Non-pigmented ciliary epithelial cell (primary cell): ENCODE measurements around the gene KEL.

Experiments
- DNase-seq: peaks from one replicate; pipeline ENCODE4 v3.0.0-alpha.2; 2010; ENCODE audit warnings: low read depth

Gene KEL

DNA sequence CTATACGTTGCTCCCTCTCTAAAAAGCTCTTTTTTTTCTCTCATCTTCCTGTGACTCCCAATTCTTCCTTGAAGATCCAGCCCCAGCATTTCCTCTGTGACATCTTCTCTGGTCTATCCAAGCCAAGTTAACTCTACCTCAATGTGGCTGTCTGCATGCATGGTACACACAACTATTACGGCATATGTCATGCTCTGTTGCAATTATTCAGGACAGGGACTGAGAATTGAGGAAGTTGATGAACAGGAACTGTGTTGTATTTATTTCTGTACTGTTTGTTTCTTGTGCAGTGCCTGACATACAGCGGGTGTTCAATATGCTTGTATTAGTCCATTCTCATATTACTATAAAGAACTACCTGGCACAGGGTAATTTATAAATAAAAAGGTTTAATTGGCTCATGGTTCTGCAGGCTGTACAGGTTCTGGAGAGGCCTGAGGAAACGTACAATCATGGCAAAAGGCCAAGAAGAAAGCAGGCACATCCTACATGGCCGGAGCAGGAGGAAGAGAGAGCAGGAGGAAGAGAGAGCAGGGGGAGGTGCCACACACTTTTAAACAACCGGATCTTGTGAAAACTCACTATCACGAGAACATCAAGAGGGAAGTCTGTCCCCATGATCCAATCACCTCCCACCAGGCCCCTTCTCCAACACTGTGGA is 34.9 kb downstream of the KEL start:
- no peak for DNase-seq

DNA sequence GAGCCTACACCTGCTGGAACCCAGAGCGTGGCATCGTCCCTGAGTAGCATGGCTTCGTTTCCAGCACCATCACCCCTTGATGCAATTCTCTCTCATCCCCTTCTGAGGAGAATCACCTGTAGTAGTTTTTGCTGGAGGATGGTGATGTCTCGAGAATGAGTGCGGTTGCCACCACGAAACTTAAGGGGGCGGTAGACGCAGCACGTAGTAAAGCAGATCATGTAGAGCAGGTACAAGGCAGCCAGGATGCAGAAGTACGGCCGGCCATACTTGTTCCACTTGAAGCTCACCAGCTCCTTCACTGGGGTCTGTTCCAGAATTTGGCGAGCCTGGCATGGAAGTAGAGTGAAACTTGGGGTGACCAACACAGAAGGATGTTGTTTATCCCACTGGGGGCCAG is 36.8 kb downstream of the KEL start:
- DNase-seq, result no peak

DNA sequence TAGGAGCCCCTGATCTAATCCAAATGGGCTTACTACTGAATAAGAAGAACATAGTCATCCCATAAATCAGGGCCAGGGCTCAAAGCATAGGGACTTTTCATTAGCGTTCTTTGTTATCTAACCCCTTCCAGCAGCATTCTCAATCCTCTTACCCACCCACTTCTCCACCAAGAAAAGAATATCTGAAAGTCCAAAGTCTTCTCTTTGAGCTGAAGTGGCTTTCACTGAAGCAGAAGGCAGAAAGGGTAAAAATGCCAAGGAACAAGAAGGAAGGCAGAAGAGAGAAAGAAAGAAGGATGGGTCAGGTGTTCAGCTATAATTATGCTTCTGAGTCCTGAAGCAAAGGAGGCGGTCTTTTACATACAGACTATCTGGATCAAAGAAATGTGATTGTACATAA is 38.8 kb downstream of the KEL start:
- no peak for DNase-seq

DNA sequence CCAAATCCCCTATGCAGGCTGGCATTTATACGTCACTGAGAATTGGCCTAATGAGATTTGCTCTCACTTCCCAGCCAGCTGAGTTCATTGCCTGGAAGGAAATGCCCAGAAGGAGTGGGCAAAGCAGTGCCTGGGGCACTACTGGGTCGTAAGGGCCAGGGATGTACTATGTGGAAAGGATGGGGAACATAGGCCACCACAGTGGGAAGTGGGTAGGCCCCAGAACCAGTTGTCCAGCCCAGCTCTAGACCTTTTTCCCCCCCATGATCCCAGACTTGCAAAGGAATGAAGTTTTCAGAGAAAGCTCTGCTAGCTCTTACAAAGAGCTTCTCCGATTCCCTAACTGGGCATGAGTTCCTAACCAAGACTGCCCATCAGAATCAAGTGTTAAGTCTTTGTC is 42.5 kb downstream of the KEL start:
- DNase-seq, result no peak

DNA sequence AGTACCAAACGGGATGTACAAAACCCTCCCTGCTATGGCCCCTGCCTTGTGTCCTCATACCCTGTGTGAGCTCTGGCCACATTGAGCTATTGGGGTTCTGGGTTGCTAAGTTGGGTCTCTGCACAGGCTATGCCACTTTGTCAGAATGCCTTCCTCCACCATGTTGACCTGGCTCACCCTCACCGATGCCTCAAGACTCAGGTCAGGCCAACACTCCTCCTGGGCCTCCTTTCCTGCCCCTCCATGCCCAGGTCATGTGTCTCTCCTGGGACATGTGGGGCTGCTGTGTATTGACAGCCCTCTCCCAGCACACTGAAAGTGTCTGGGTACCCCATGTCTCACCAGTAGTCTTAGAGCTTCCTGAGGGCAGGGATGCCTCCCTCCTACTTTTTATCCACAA is 43.3 kb downstream of the KEL start:
- no peak for DNase-seq

DNA sequence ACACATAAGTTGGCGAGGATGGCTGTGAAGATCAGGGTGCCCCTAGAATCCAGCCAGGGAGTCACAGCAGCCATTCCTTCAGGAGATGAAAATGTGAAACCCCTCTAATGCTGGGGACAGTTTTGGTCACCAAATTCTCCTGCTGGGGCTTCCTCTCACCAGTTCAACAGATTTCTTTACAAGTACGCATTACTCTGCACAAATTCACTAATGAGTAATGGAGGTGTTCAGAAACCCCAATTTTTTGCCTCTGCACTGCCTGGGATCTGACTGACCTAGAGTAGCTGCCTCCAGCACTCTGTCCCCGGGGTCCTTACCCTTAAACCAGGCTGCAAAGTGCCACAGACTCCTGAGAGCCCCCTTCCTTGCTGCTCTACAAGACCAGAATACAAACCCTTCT is 44.7 kb downstream of the KEL start:
- DNase-seq, result no peak

DNA sequence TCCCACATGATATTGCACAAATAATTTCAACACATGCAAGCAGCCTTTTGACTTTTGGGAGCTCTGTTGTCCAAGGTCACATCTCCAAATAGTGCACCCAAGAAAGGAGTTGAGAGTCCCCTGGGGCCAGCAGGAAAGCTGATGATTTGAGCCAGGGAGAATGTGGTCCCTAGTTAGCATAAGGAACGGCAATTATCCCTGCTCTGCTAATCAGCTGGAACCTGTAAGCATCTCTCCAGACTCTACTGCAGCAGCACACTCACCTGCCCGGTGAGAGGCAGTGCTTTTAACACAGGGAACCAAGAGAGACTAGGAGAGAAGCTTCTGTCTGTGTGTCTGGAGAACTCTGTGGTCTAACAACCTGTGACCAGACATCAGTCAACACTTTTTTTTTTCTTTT is 45.7 kb downstream of the KEL start:
- DNase-seq, result no peak

DNA sequence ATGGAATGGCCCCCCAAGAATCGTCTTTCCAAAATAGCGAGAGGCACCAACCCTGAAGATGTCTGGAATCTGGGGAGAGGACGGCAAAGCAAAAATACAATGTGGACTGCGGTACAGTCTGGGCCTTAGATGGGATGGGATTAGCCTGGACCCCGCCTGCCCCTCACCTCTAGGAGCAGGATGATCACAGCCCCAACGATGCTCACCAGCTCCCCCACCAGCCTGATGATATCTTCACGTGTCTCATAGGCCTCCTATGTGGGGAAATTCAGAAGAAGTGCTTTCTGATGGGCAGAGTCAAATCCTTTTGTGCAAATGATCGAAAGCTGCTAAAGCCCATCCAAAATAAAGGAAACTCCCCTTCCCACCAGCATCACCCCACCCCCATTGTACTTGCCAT is 46.8 kb downstream of the KEL start:
- DNase-seq, result no peak

DNA sequence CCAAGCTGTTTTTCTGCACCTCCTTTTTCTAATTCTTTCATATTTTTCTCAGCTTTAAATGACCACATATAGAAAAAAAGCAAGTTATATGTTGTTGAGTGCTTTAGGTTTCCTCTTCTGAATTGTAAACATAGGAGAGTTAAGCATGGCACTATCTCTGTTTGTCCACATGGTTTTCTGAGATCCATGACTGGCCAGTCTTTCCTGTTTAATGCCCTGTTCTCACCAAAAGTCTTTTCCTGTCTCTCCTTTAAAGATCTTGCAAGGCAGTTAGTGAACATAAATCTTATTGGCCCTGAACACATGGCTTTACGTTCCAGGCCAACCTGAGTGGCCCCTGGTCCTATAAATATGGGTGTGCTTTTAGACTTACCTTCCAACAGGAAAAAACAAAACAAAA is 48.0 kb downstream of the KEL start:
- no peak for DNase-seq

DNA sequence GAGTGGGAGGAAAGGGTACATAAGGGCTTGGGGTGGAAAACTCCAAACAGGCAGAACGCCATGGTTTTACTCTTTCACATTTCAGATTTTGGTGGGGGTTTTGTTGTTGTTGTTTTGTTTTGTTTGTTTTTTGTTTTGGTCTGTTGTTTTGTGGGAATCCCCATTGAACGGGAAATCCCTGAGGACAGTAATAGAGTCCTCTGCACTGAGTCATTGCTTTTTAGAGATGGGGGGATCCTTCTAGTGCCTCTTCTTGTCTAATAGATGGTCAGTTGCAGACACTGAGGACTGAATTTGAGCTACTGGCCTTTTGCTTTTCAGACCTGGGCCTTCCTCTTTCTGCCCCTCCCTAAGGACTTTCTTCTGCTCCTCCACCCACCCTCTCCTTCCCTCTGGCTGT is 48.6 kb downstream of the KEL start:
- DNase-seq, result no peak

DNA sequence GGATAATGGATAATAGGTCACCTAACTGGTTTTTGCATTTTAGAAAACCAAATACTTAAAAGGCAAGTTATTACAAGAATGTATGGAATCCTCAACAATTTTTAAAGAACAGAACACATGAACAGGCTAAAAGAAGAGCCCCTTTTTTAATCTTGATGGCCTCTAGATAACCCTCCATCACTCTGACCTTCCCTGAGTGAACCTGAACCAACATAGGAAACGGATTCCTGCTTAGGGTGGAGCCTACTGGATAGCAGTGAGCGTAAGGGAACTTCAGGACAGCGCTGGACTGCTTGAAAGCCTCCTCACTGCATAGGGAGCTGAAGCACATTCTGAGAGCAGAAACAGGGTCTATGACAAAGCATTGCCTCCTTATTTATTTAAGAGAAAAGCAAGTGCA is 49.1 kb downstream of the KEL start:
- DNase-seq, result no peak

DNA sequence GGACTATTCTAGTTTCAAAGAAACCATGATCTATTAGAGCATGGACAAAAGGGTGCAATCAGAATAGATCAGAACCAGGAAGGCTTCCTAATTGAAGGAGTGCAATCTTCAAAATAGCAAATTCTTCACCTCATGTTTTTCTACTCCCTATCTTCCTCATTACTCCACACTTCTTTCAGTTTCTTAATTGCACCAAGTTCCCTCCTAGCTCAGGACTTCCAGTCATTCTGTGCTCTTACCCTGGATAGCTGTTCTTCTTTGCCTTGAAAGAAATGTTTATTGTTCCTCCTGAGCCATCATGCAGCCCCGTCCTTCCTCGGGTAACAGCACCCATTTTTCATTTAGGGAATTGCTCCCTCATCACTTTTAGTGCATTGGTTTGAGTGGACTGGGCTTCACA is 51.7 kb downstream of the KEL start:
- no peak for DNase-seq

DNA sequence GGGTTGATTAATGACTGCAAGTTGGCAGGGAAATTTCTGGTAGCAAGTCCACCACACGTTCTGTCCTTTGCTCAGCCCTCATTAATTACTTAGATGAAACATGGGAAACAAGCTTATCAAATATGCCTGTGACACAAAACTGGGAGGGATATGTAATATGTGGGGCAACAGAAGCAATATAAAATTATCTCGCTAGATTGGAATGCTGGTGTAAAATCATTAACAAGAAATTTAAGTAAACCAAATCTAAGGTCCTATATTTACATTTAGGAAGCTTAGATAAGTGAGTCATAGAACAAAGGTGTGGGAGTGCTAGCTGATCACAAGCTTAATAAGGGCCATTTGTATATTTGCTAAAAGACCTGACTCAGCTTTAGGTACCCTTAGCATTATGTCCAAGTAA is 52.1 kb downstream of the KEL start:
- no peak for DNase-seq

DNA sequence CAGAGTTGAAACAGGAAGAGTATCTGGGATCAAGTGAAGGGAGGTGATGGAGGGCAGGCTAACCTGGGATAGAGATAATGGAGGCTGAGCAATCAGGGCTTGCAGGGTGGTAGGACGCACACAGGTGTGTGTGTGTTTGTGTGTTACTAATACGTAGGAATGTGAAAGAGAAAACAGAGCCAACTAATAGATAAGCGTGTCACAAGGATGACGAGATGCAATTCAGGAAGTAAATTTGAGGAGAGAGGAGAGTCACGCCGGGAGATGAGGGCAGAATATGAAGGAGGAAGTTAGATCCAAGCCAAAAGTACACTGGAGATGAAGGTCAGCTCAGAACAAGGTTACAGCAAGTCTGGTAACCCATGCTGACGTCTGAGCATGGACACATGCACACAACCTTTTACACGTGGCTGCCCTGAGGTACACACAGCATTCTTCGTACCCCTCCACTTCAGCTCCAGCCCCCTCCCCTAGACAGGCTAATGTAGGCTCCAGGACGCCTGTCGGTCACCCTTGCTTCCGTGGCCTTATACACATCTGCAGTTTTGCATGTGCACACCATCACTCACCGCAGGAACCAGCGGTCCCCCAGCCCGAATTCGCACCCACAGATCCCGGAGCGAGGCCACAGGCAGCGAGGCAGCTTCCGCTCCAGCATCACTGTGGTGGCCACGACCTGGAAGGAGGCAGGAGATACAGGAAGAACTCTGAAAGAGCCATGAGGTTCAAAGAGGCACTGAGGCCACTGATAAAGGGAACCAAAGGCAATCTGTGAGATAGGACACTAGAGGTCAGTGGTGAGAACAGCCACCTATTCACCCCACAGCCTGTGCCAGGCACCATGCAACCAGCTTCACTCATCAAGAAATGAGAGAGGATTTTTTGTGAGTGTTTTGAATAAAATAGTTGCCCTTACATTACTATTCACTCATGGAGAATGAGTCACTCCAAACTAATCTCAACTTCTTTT is 53.0 kb downstream of the KEL start:
- no peak for DNase-seq

DNA sequence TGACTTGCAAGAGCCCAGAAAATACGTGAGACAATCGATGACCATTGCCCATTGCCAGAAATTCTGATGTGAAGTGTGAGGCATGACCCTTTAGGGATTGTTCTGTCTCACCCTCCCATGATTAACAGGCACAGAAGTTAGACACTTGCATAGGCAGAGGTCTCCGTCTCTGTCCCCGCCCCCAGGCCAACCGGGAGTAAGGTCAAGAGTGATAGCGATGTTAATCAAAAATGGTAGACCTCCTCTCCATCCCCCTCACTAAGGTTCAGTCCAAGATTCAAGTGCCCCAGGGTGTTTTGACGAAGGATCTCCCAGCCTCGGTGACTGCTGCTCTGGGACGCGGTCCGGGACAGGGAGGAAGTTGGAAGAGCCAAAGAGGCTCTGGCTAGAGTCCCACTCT is 53.9 kb downstream of the KEL start:
- DNase-seq, result no peak

DNA sequence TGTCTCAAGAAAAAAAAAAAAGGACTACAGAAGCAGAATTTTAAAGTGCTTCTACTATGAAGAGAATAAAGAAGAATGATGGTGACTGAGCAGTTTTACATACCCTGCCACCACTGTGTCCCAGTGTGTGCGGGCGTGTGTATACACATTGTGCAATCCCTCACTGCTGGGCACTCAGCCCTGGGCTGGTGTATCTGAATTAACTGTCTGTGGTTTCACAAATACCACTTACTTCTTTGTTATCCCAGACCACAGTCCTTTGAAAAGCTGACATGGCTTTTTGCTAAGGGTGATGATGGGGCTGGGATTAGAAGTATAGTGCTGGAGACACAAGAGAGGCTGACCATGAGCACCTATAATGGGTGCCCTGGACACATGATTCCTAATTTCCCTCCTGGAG is 55.5 kb downstream of the KEL start:
- no peak for DNase-seq

DNA sequence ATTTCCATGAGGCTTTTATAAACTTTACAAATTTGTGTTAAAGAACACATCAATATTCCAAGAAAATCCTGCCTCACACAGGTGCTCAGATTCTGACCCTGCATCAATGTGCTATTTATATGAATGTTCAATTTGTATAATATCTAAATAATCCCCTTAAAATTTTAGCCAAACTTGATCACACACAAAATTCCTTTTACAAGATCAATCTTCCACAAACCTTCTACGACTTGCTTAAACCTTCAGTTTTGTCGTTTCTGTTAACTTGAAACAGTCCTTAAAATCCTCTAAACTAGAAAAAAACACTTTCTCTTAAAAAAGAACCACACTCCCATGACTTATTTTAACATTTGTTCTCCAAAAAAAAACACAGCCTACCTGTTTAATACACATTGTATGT is 56.4 kb downstream of the KEL start:
- DNase-seq, result no peak

DNA sequence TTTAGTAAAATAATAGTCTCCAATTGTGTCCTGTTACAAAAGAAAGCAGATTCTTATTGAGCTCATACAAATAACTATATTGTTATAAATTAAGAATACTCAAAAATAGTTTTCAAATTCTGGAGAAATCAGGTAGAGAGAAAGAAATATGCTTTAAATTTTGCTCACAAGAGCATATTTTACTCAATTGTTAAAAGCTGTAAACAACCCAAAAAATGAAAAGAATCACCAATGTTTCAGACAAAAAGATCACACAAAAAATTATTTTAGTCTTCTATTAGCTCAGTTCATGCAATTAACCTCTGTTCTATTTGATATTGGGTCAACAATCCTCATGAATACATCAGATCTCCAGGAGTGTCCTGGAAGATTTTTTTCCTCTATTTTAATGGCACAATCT is 58.0 kb downstream of the KEL start:
- DNase-seq, result no peak

DNA sequence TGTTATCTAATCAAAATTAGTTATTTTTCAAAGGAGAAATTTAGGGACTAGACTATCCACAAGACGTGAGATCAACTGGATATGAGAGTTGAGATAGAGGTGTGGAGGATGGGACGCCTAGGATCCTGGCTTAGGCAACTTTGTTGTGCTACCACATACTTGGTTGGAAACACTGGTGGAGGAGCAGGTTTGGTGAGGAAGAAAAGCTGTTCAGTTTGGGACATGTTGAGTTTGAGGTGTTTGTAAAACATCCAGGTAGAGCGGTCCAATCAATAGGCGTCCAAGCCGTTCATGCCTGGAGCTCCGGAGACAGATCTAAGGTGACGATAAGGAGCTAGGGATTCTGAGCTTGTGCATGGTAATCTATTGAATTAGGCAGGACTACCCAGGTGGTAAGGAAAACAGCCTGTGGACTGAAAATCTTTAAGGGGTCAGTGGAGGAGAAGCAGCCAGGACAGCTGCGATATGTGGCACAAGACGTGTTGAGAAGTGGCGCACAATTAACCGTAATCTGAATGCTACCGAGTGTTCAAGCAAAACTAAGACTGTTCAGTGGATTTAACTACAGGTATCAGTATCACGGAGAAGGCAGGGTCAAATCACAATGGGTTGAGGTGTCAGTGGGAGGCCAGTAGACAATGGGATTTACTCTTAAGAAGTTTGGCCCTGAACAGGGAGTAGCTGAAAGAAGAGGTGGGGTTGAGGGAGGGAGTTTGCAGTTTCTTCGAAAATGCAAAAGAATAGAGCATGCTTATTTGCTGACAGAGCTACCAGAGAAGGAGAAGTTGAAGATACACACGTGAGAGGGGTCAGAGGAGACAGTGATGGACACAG is 60.5 kb downstream of the KEL start:
- no peak for DNase-seq

DNA sequence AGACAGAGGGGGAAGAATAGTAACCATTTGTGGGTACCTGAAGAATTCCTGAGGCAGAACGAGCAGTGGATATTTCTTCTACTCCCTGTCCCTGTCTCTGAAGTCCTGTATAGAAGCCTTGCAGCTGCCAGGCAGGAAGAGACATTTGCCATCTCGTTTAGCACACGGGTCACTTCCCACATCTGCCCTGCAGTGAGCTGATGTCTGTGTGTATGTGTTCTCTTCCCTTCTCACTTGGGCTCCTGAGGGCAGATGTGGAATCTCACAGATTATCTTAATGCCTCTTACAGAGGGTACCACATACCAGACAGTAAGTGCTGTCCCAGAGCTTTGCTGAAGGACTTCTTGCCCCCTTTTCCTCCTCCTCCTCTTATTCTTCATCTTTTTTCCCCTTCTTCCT is 62.5 kb downstream of the KEL start:
- DNase-seq, result no peak

DNA sequence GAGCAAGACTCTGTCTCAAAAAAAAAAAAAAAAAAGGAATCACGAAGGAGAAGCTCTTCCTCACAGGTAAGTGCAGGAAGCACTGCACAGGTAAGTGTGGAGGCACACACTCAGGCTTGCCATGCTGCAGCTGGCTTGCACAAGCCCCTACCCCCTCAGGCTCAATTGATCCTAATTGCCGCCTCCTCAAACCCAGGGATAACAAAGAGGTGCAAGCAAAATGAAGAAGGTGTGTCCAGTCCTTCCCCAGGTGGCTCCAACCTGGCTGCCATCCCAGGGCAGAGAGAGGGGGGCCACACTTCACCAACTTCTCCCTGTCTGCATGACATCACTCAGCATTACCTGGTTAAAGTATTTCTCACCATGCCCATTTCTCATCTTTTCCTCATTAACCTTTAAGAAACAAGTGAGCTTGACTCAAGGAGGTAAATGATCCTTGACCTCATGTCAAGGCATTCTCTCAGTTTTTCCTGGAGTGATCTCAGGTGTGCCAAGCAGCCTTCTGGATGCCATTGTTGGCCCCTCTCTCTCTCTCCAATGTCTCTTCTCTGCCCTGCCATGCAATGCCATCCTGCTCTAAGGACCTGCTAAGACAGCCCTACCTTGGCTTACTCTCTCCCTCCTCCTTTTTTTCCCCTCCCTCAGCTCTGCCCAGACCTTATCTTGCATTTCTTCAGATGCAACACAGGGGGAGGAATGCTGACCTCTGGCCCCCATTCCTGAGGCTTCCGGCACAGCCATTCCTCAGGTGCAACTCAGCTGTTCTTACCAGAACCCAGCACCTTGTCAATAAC is 63.6 kb downstream of the KEL start:
- DNase-seq, result no peak

DNA sequence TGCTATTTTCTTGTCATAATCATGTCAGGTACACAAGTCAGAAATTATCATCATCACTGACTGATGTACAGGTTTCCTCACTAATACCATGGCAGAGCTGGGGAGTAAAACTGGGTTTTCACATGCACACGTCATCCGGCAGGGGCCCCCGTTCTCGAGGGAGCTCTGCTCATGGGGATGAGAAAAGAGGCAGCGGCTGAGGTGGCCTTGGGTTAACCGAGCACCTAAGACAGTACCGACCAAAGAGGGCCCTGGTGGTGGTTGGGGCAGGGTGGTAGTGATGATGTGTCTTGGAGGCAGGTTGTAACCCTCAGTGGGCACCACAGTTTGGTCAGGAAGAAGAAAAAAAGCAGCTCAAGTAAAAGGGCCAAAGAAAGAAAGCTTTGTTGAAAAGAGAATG is 64.5 kb downstream of the KEL start:
- DNase-seq, result no peak
